IMR-90 (cell line): Measurements from ENCODE around the gene ACSS3. TPM values are rescaled to one million over a fixed set of nuclear protein-coding genes. Genes with fewer than 3 reads are reported as not detected.

Experiments used
- ATAC-seq: fragments of 200-7000 bp; cut with Tn5 transposase; 2 replicates; pipeline ENCODE4 v1.9.1; 2020; ENCODE audit warnings: low read depth, mild to moderate bottlenecking, moderate library complexity
- BruUV-seq: library from RNA; stranded (reverse); fragments of 400-500 nt; replicated peaks from 2 replicates; lab custom pipeline; 2021; lab: Mats Ljungman, UMichigan
- CTCF ChIA-PET: fragments of 300-600 bp; formaldehyde crosslinking; extraction: SDS; loops from one replicate; lab custom pipeline; 2021; ENCODE audit warnings: antibody characterized with exemption; lab: Yijun Ruan, JAX
- POLR2A ChIA-PET: fragments of 300-600 bp; sonication (Branson Sonifier 250); formaldehyde crosslinking; loops from one replicate; lab custom pipeline; 2022; ENCODE audit warnings: antibody characterized with exemption; ENCODE audit not compliant: unreplicated experiment; lab: Charles Lee
- DNase-seq: peaks from one replicate; pipeline ENCODE4 v3.0.0; 2013
- H2AFZ ChIP-seq: replicated peaks from 2 replicates; pipeline ENCODE3; 2013; ENCODE audit warnings: low read length, mild to moderate bottlenecking; ENCODE audit not compliant: poor library complexity
- H2AK5ac ChIP-seq: 2 replicates; pipeline ENCODE4 v1.6.1; 2013; ENCODE audit warnings: low read depth, low read length, inconsistent platforms
- H2AK9ac ChIP-seq: replicated peaks from 2 replicates; pipeline ENCODE3; 2013; ENCODE audit warnings: mild to moderate bottlenecking, low read depth, low read length, moderate library complexity; ENCODE audit not compliant: poor library complexity
- H2BK120ac ChIP-seq: 2 replicates; pipeline ENCODE4 v1.6.1; 2013; ENCODE audit warnings: low read depth, low read length, inconsistent platforms
- H2BK15ac ChIP-seq: 3 replicates; pipeline ENCODE4 v1.6.1; 2013; ENCODE audit warnings: low read depth, low read length, inconsistent platforms
- H2BK20ac ChIP-seq: 2 replicates; pipeline ENCODE4 v1.6.1; 2013; ENCODE audit warnings: low read depth, mild to moderate bottlenecking, inconsistent platforms, low read length, moderate library complexity
- H2BK5ac ChIP-seq: 2 replicates; pipeline ENCODE4 v1.6.1; 2013; ENCODE audit warnings: mild to moderate bottlenecking, low read depth, low read length, inconsistent platforms; ENCODE audit not compliant: poor library complexity, severe bottlenecking
- H3K14ac ChIP-seq: replicated peaks from 2 replicates; pipeline ENCODE4 v1.6.1; 2013; ENCODE audit warnings: low read depth, low read length, inconsistent platforms
- H3K18ac ChIP-seq: 2 replicates; pipeline ENCODE4 v1.6.1; 2013; ENCODE audit warnings: low read depth, low read length, control low read depth
- H3K23ac ChIP-seq: 2 replicates; pipeline ENCODE4 v1.6.1; 2013; ENCODE audit warnings: low read depth, low read length, inconsistent platforms
- H3K27ac ChIP-seq: 2 replicates; pipeline ENCODE4 v1.5.1; 2013; ENCODE audit warnings: mild to moderate bottlenecking, control low read depth, low read length; ENCODE audit not compliant: insufficient read depth
- H3K27me3 ChIP-seq: 2 replicates; pipeline ENCODE4 v1.6.1; 2013; ENCODE audit warnings: low read length; ENCODE audit not compliant: control insufficient read depth, insufficient read depth
- H3K36me3 ChIP-seq: 2 replicates; pipeline ENCODE4 v1.6.1; 2013; ENCODE audit warnings: low read length, mixed read lengths; ENCODE audit not compliant: control insufficient read depth, insufficient read depth
- H3K4ac ChIP-seq: 2 replicates; pipeline ENCODE4 v1.6.1; 2013; ENCODE audit warnings: low read depth, low read length, inconsistent platforms
- H3K4me1 ChIP-seq: 2 replicates; pipeline ENCODE4 v1.6.1; 2013; ENCODE audit warnings: low read length, mixed read lengths; ENCODE audit not compliant: control insufficient read depth, insufficient read depth
- H3K4me2 ChIP-seq: 2 replicates; pipeline ENCODE4 v1.6.1; 2013; ENCODE audit warnings: low read depth, mild to moderate bottlenecking, control low read depth, low read length, moderate library complexity
- H3K4me3 ChIP-seq: 2 replicates; pipeline ENCODE4 v1.5.1; 2013; ENCODE audit warnings: low read depth, mild to moderate bottlenecking, control low read depth, low read length, moderate library complexity; ENCODE audit not compliant: insufficient read depth
- H3K56ac ChIP-seq: 2 replicates; pipeline ENCODE4 v1.6.1; 2013; ENCODE audit warnings: low read length, inconsistent platforms; ENCODE audit not compliant: insufficient read depth; ENCODE audit errors: extremely low read depth
- H3K79me1 ChIP-seq, 2 experiments: 2 replicates each; pipeline ENCODE4 v1.6.1; 2013; ENCODE audit warnings: low read length in 2 of 2, inconsistent platforms in 1 of 2, low read depth in 1 of 2
- H3K9ac ChIP-seq: 2 replicates; pipeline ENCODE4 v1.6.1; 2013; ENCODE audit warnings: low read depth, low read length, control low read depth
- H3K9me1 ChIP-seq: 2 replicates; pipeline ENCODE4 v1.6.1; 2013; ENCODE audit warnings: low read length, inconsistent platforms; ENCODE audit not compliant: insufficient read depth
- H3K9me3 ChIP-seq: 2 replicates; pipeline ENCODE4 v1.6.1; 2013; ENCODE audit warnings: low read length; ENCODE audit not compliant: control insufficient read depth, insufficient read depth
- H4K20me1 ChIP-seq: 2 replicates; pipeline ENCODE4 v1.6.1; 2013; ENCODE audit warnings: low read length, inconsistent platforms; ENCODE audit not compliant: insufficient read depth
- H4K5ac ChIP-seq: 2 replicates; pipeline ENCODE4 v1.6.1; 2013; ENCODE audit warnings: mild to moderate bottlenecking, low read depth, low read length, control low read depth
- H4K8ac ChIP-seq, 2 experiments: 2 replicates each; pipeline ENCODE4 v1.6.1; 2013; ENCODE audit warnings: low read depth in 2 of 2, low read length in 2 of 2, control low read depth in 1 of 2, inconsistent platforms in 1 of 2
- H4K91ac ChIP-seq: 2 replicates; pipeline ENCODE4 v1.6.1; 2013; ENCODE audit warnings: low read depth, low read length, inconsistent platforms; ENCODE audit not compliant: insufficient read depth
- FOS ChIP-seq: fragments of 150-350 bp; IDR thresholded peaks from 2 replicates; pipeline ENCODE4 v1.6.1; 2016; ENCODE audit warnings: low read depth, low read length
- NFE2L2 ChIP-seq: fragments of 150-350 bp; IDR thresholded peaks from 2 replicates; pipeline ENCODE4 v1.6.1; 2016; ENCODE audit warnings: low read depth, mild to moderate bottlenecking, low read length
- POLR2A ChIP-seq: IDR thresholded peaks from 2 replicates; pipeline ENCODE4 v1.6.1; 2012; ENCODE audit warnings: mild to moderate bottlenecking, low read depth, low read length
- RAD21 ChIP-seq: IDR thresholded peaks from 2 replicates; pipeline ENCODE4 v1.6.1; 2012; ENCODE audit warnings: low read length, improper control_type of control experiment
- RCOR1 ChIP-seq: IDR thresholded peaks from 2 replicates; pipeline ENCODE4 v1.6.1; 2012; ENCODE audit warnings: mild to moderate bottlenecking, low read length, improper control_type of control experiment; ENCODE audit not compliant: insufficient replicate concordance
- WGBS, 2 experiments: methylation state at CpG; one replicate each; pipeline versions ENCODE4 v1.1.5 to v1.1.7; 2013; ENCODE audit warnings: missing lambda C conversion rate in 2 of 2; ENCODE audit not compliant: insufficient read length in 1 of 2; ENCODE audit errors: extremely low coverage in 2 of 2; 5-methylcytosine and 5-hydroxymethylcytosine counted together
- dilution Hi-C: fragments of 300-500 bp; cut with HindIII; formaldehyde crosslinking; loops from one replicate; pipeline ENCODE4 v1.14.3; 2018; ENCODE audit warnings: low sequenced_read_pairs; ENCODE audit not compliant: unreplicated experiment
- in situ Hi-C: fragments of 300-500 bp; cut with MboI; formaldehyde crosslinking; loops from 3 replicates; pipeline ENCODE4 v1.14.3; 2019; ENCODE audit warnings: low sequenced_read_pairs, inconsistent platforms, mixed read lengths
- intact Hi-C: fragments of 100-400 bp; cut with micrococcal nuclease; formaldehyde crosslinking; loops from 2 replicates; pipeline ENCODE4 v1.10.0; 2022
- polyA plus RNA-seq, 3 experiments: library from polyadenylated mRNA; depleted of rRNA; stranded (reverse); fragments of >200 nt; gene quantifications; 2 replicates each; pipeline ENCODE4 v1.2.3, GENCODE V29; 2012; ENCODE audit warnings: low replicate concordance in 1 of 3
- total RNA-seq: library from RNA; depleted of rRNA; stranded (reverse); fragments of >200 nt; gene quantifications from 2 replicates; pipeline ENCODE4 v1.2.3, GENCODE V29; 2012
- TF ChIP-seq, protein P1 (sequence below): fragments of 150-350 bp; IDR thresholded peaks from 2 replicates; pipeline ENCODE4 v1.6.1; 2017; ENCODE audit warnings: mild to moderate bottlenecking, antibody characterized with exemption, low read length, low read depth
- TF ChIP-seq, protein P2 (sequence below): conservative IDR thresholded peaks from 2 replicates; pipeline ENCODE4 v1.5.1; 2012; ENCODE audit warnings: mild to moderate bottlenecking, low read depth, low read length, improper control_type of control experiment

The ACSS3 gene
- total and polyA plus RNA-seq, 2 of the 4 experiments (the other 2 are of a cell fraction), result 0.84 to 2.0 TPM

DNA sequence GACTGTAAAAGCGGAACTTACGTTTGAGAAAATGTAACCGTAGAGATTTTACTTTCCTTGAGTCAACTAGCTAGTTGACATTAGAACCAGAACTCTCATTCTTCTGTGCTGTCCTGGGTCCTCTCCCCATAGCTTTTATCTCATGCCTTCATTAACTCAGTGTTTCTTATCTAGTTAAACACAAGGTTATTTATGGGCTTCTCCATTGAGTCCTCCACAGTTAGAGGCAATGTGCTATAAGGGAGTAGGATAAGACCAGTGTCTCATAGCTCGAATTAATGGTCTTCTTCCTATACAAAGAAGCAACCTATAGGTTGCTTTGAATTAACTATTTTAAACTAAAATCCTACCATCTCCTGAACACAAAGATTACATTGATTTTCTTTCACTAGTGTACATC is 129.8 kb downstream of the ACSS3 start:
- H3K9me3 ChIP-seq, result no peaks in the 10 kb centered on the region
- TF ChIP-seq FOS (no peak), NFE2L2 (no peak), RAD21 (no peak), RCOR1 (no peak), POLR2A (no peak)
- TF ChIP-seq, protein P1, sequence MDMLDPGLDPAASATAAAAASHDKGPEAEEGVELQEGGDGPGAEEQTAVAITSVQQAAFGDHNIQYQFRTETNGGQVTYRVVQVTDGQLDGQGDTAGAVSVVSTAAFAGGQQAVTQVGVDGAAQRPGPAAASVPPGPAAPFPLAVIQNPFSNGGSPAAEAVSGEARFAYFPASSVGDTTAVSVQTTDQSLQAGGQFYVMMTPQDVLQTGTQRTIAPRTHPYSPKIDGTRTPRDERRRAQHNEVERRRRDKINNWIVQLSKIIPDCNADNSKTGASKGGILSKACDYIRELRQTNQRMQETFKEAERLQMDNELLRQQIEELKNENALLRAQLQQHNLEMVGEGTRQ, result no peak
- TF ChIP-seq, protein P2, sequence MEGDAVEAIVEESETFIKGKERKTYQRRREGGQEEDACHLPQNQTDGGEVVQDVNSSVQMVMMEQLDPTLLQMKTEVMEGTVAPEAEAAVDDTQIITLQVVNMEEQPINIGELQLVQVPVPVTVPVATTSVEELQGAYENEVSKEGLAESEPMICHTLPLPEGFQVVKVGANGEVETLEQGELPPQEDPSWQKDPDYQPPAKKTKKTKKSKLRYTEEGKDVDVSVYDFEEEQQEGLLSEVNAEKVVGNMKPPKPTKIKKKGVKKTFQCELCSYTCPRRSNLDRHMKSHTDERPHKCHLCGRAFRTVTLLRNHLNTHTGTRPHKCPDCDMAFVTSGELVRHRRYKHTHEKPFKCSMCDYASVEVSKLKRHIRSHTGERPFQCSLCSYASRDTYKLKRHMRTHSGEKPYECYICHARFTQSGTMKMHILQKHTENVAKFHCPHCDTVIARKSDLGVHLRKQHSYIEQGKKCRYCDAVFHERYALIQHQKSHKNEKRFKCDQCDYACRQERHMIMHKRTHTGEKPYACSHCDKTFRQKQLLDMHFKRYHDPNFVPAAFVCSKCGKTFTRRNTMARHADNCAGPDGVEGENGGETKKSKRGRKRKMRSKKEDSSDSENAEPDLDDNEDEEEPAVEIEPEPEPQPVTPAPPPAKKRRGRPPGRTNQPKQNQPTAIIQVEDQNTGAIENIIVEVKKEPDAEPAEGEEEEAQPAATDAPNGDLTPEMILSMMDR, result no peak
- DNase-seq (no peak), ATAC-seq (no peak)
- no peak overlapping the region for H2BK120ac ChIP-seq
- H3K4me3 ChIP-seq, result no peak overlapping the region
- H4K20me1 ChIP-seq, result no peaks in the 10 kb centered on the region
- H4K91ac ChIP-seq, result no peak overlapping the region
- no peak overlapping the region for H2AFZ ChIP-seq
- H3K9me1 ChIP-seq, result no peaks in the 10 kb centered on the region
- BruUV-seq, result no TSS peak
- no peak overlapping the region for H2AK5ac ChIP-seq
- H3K4me1 ChIP-seq, result no peaks in the 10 kb centered on the region
- H2AK9ac ChIP-seq, result no peak overlapping the region
- WGBS, 2 experiments, result 100% methylated on average over 2 of the region's 4 CpGs; no CpG with 5 or more reads in 1 of the 2 experiments
- no peak overlapping the region for H3K9ac ChIP-seq
- no peak overlapping the region for H4K5ac ChIP-seq
- H3K4ac ChIP-seq, result no peak overlapping the region
- H2BK20ac ChIP-seq, result no peak overlapping the region
- H3K18ac ChIP-seq, result no peak overlapping the region
- no peak overlapping the region for H2BK15ac ChIP-seq
- H3K36me3 ChIP-seq, result no peaks in the 10 kb centered on the region
- H2BK5ac ChIP-seq, result no peak overlapping the region
- dilution Hi-C loops (no loop called here), in situ Hi-C loops (no loop called here), intact Hi-C loops (no loop called here)
- no peak overlapping the region for H3K4me2 ChIP-seq
- no peak overlapping the region for H3K56ac ChIP-seq
- H3K23ac ChIP-seq, result no peak overlapping the region
- no peaks in the 10 kb centered on the region for H3K79me1 ChIP-seq
- H4K8ac ChIP-seq, result no peak overlapping the region
- no peak overlapping the region for H3K27ac ChIP-seq
- H3K27me3 ChIP-seq, result no peaks in the 10 kb centered on the region
- ChIA-PET POLR2A (no interaction called here), CTCF (no interaction called here)
- H3K14ac ChIP-seq, result no peak overlapping the region
